OCI-LY1 (cell line): ENCODE results near the gene NLRC3.

ENCODE experiments used
- H2AFZ ChIP-seq: fragments of 200-600 bp; sonication (generic), shearing (Covaris generic); 2 replicates; pipeline ENCODE4 v1.6.0; 2014; ENCODE audit warnings: antibody characterized with exemption, mild to moderate bottlenecking, low read length
- H3F3A ChIP-seq: fragments of 200-600 bp; sonication (generic), shearing (Covaris generic); 2 replicates; pipeline ENCODE4 v1.6.0; 2014; ENCODE audit warnings: mild to moderate bottlenecking, antibody characterized with exemption, low read length, moderate library complexity; ENCODE audit not compliant: insufficient read depth
- H3K27ac ChIP-seq: fragments of 200-600 bp; sonication (generic); 2 replicates; pipeline ENCODE4 v1.5.1; 2014; ENCODE audit warnings: low read length, mixed run types, mild to moderate bottlenecking, low read depth; ENCODE audit not compliant: poor library complexity, severe bottlenecking
- H3K27me3 ChIP-seq: fragments of 200-600 bp; sonication (generic); 2 replicates; pipeline ENCODE4 v1.6.0; 2014; ENCODE audit warnings: antibody characterized with exemption, mild to moderate bottlenecking, low read length, moderate library complexity; ENCODE audit not compliant: insufficient read depth
- H3K36me3 ChIP-seq: fragments of 200-600 bp; sonication (generic); 2 replicates; pipeline ENCODE4 v1.6.1; 2014; ENCODE audit warnings: mild to moderate bottlenecking, antibody characterized with exemption, low read length, moderate library complexity, mixed read lengths; ENCODE audit not compliant: insufficient read depth
- H3K4me1 ChIP-seq: fragments of 200-600 bp; sonication (generic); 2 replicates; pipeline ENCODE4 v1.5.1; 2014; ENCODE audit warnings: mild to moderate bottlenecking, low read length, moderate library complexity; ENCODE audit not compliant: insufficient read depth, severe bottlenecking
- H3K4me2 ChIP-seq: fragments of 200-600 bp; sonication (generic), shearing (Covaris generic); 2 replicates; pipeline ENCODE4 v1.6.1; 2014; ENCODE audit warnings: low read length
- H3K4me3 ChIP-seq: fragments of 200-600 bp; sonication (generic); 2 replicates; pipeline ENCODE4 v1.5.1; 2014; ENCODE audit warnings: low read length, low read depth, mild to moderate bottlenecking, mixed read lengths; ENCODE audit not compliant: poor library complexity, severe bottlenecking
- H3K79me2 ChIP-seq: fragments of 200-600 bp; shearing (Covaris generic); 2 replicates; pipeline ENCODE4 v1.6.1; 2016; ENCODE audit warnings: mixed run types, low read length, mixed read lengths; ENCODE audit not compliant: insufficient read depth
- H3K9ac ChIP-seq: fragments of 200-600 bp; sonication (generic), shearing (Covaris generic); 2 replicates; pipeline ENCODE4 v1.6.1; 2014; ENCODE audit warnings: mild to moderate bottlenecking, low read length, mixed read lengths
- H3K9me2 ChIP-seq: fragments of 200-600 bp; sonication (generic), shearing (Covaris generic); 2 replicates; pipeline ENCODE4 v1.6.1; 2014; ENCODE audit warnings: low read depth, mild to moderate bottlenecking, low read length, mixed read lengths
- H3K9me3 ChIP-seq: fragments of 200-600 bp; shearing (Covaris generic); 2 replicates; pipeline ENCODE4 v1.6.1; 2014; ENCODE audit warnings: low read length, mixed read lengths
- H4K20me1 ChIP-seq: fragments of 200-600 bp; sonication (generic), shearing (Covaris generic); 2 replicates; pipeline ENCODE4 v1.6.0; 2016; ENCODE audit warnings: mild to moderate bottlenecking, low read length; ENCODE audit not compliant: insufficient read depth
- EZH2 ChIP-seq: fragments of 200-600 bp; sonication (generic), shearing (Covaris generic); IDR thresholded peaks from 2 replicates; pipeline ENCODE4 v1.8.0; 2017; ENCODE audit warnings: borderline replicate concordance, mixed run types, mild to moderate bottlenecking, antibody characterized with exemption, low read length, moderate library complexity, mixed read lengths
- TF ChIP-seq, protein P1 (sequence below): fragments of 200-600 bp; sonication (generic), shearing (Covaris generic); IDR thresholded peaks from 2 replicates; pipeline ENCODE4 v1.5.1; 2017; ENCODE audit warnings: mild to moderate bottlenecking, antibody characterized with exemption, low read length, moderate library complexity, mixed read lengths

NLRC3 gene

DNA sequence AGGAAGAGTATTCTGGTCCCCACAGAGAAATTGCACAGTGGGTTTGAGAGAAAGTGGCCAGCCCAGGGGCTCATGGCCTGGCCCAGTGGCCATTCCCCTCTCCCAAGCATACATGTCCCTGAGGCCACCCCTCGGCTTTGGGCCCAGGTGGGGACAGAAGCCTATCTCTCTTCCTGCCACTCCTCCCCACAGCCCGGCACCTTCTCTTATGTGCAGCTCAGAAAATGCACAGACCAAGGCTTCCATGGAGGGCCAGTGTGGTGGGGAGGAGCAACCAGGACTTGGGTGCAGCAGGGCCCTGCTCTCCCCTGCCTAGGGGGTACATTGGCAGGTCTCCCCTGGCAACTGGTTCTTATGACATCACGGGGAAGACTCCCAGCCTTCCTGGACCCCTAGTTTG lies 82.0 kb downstream of the NLRC3 start, which contains the start of gene C16orf90:
C16orf90 (minus strand) TSS at position 314 of the 400 bp plus-strand sequence; CDS start at position 246, 68 bp downstream.
- no peak within 1 kb of the TSS for H3K27ac ChIP-seq
- TF ChIP-seq, protein P1, sequence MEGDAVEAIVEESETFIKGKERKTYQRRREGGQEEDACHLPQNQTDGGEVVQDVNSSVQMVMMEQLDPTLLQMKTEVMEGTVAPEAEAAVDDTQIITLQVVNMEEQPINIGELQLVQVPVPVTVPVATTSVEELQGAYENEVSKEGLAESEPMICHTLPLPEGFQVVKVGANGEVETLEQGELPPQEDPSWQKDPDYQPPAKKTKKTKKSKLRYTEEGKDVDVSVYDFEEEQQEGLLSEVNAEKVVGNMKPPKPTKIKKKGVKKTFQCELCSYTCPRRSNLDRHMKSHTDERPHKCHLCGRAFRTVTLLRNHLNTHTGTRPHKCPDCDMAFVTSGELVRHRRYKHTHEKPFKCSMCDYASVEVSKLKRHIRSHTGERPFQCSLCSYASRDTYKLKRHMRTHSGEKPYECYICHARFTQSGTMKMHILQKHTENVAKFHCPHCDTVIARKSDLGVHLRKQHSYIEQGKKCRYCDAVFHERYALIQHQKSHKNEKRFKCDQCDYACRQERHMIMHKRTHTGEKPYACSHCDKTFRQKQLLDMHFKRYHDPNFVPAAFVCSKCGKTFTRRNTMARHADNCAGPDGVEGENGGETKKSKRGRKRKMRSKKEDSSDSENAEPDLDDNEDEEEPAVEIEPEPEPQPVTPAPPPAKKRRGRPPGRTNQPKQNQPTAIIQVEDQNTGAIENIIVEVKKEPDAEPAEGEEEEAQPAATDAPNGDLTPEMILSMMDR, result no peak
- TF ChIP-seq EZH2, result no peak
- H3K4me2 ChIP-seq, result no peak within 1 kb of the TSS
- no peak within 1 kb of the TSS for H2AFZ ChIP-seq
- no peaks in the 10 kb centered on the region for H3K36me3 ChIP-seq
- H3K4me1 ChIP-seq, result no peaks in the 10 kb centered on the region
- H3K9ac ChIP-seq, result no peak within 1 kb of the TSS
- H3F3A ChIP-seq, result no peaks in the 10 kb centered on the region
- H3K9me2 ChIP-seq, result no peaks in the 10 kb centered on the region
- H3K4me3 ChIP-seq, result no peak within 1 kb of the TSS
- peaks cover 4% of the 10 kb centered on the region; the same call in 1 of the 2 replicates for H3K27me3 ChIP-seq
- no peaks in the 10 kb centered on the region for H3K9me3 ChIP-seq
- H3K79me2 ChIP-seq, result no peaks in the 10 kb centered on the region
- H4K20me1 ChIP-seq, result no peaks in the 10 kb centered on the region

DNA sequence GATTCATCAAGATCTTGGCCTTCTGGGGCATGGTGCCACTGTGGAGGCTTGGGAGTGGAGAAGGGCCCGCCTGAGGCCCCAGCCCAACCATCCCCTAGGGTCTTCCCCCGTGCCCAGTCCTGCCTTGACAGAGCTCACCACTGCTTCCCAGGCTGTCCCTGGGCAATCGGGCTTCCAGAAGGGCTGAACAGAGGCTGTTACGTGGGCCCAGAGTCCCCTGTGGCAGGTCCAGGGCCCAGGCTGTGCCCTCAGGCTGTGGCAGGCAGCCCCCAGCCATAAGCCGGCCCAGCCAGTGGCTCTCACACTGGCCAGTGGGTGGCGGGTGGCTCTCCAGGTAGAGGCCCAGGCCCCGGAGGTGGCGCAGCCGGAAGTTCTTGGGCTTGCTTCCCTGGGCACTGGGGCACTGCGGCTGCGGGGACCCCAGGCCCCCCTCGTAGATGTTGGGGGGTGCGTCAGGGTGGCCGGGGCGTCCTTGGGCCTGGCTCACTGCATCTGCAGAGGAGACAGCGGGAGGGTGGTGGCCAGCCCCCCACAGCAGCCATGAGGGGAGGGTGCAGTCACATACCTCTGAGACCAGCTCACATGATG lies 82.7 kb downstream of the NLRC3 start:
- H3K36me3 ChIP-seq, result no peaks in the 10 kb centered on the region
- H3K9me3 ChIP-seq, result no peaks in the 10 kb centered on the region
- no peaks in the 10 kb centered on the region for H4K20me1 ChIP-seq
- H2AFZ ChIP-seq, result no peak overlapping the region
- no peaks in the 10 kb centered on the region for H3F3A ChIP-seq
- H3K79me2 ChIP-seq, result no peaks in the 10 kb centered on the region
- H3K4me3 ChIP-seq, result no peak overlapping the region
- no peak overlapping the region for H3K4me2 ChIP-seq
- no peak overlapping the region for H3K9ac ChIP-seq
- TF ChIP-seq EZH2, result no peak
- TF ChIP-seq, protein P1, result no peak
- H3K4me1 ChIP-seq, result no peaks in the 10 kb centered on the region
- peaks cover 4% of the 10 kb centered on the region; the same call in 1 of the 2 replicates for H3K27me3 ChIP-seq
- H3K27ac ChIP-seq, result no peak overlapping the region
- H3K9me2 ChIP-seq, result no peaks in the 10 kb centered on the region

DNA sequence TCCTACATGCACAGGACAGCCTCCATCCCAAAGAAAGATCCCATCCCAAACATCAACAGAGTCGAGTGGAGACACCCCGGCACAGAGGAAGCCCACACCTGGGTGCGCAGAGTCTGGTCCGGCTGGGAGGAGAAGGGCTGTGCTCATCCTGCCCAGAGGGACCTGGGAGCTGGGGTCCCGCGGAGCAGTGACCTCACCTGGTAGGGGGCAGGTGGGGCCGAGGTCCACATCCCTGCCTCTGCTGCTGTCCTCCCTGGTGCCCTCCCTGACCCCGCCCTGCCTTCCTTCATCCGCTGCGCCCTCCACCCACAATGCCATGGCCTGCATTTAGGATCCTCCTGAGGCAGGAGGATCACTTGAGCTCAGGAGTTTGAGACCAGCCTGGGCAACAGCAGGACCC lies 84.8 kb downstream of the NLRC3 start:
- H3K4me2 ChIP-seq, result no peak overlapping the region
- H3K27ac ChIP-seq, result no peak overlapping the region
- TF ChIP-seq, protein P1, result no peak
- no peak for TF ChIP-seq EZH2
- H3K4me1 ChIP-seq, result no peaks in the 10 kb centered on the region
- 0 out of 2 replicates have a peak, but pooled peaks cover 10% of the 10 kb centered on the region for H3K36me3 ChIP-seq
- no peaks in the 10 kb centered on the region for H3F3A ChIP-seq
- no peak overlapping the region for H3K4me3 ChIP-seq
- no peaks in the 10 kb centered on the region for H3K9me3 ChIP-seq
- H3K9me2 ChIP-seq, result no peaks in the 10 kb centered on the region
- no peaks in the 10 kb centered on the region for H4K20me1 ChIP-seq
- no peaks in the 10 kb centered on the region for H3K79me2 ChIP-seq
- H2AFZ ChIP-seq, result no peak overlapping the region
- no peak overlapping the region for H3K9ac ChIP-seq
- H3K27me3 ChIP-seq, result peaks cover 4% of the 10 kb centered on the region; the same call in 1 of the 2 replicates
